Prostate gland (tissue), 2 donors: ENCODE measurements around the gene UBP1.

Source experiments
- CTCF ChIP-seq, 4 experiments: fragments of 200-600 bp in 2 of 4; fragments of 450-650 bp in 2 of 4; sonication (generic) in 2 of 4; IDR thresholded peaks; 1 replicate in 3 of 4; 2 replicates in 1 of 4; pipeline ENCODE4 v1.5.1; 2016 to 2019; ENCODE audit warnings: antibody characterized with exemption in 4 of 4, mild to moderate bottlenecking in 2 of 4, moderate library complexity in 2 of 4
- POLR2A ChIP-seq: fragments of 450-650 bp; IDR thresholded peaks from one replicate; pipeline ENCODE4 v1.6.1; 2016; ENCODE audit warnings: antibody characterized with exemption, mild to moderate bottlenecking

DNA sequence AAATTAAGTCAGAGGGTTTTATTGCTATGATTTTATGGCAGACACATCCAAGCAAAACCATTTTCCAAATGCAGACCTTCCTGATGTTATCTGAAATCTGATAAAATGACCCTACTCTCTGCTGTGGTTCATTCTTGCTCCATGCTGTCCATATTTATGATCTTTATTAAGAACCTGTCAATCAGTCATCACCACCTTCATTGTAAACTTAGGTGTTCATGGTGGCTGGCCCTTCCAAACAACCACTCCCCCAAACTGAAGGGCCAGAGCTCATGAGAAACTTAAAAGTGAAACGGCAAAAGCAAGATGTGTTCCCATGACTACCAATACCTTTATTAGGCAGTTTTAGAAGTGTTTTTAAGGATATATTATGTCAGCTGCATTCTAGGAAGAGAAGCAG, 53.6 kb downstream of the UBP1 start:
- TF ChIP-seq CTCF (IDR thresholded peaks at IDR 0.05) (no peak), POLR2A (no peak)
